HEK293T (cell line): ENCODE data around the gene ADAMTS17.

Source experiments
- ARNT ChIP-seq: fragments of 450-650 bp; IDR thresholded peaks from 2 replicates; pipeline ENCODE4 v1.6.1; 2017; ENCODE audit warnings: mild to moderate bottlenecking
- BHLHE40 ChIP-seq: fragments of 450-650 bp; IDR thresholded peaks from 2 replicates; pipeline ENCODE4 v1.6.1; 2016; ENCODE audit warnings: mild to moderate bottlenecking, moderate library complexity, borderline replicate concordance
- CTBP1 ChIP-seq: fragments of 450-650 bp; IDR thresholded peaks from 2 replicates; pipeline ENCODE4 v1.6.1; 2016; ENCODE audit warnings: borderline replicate concordance
- ELF4 ChIP-seq: fragments of 450-650 bp; IDR thresholded peaks from 2 replicates; pipeline ENCODE4 v1.6.1; 2017; ENCODE audit warnings: antibody characterized with exemption
- FOXA1 ChIP-seq: fragments of 450-650 bp; IDR thresholded peaks from 2 replicates; pipeline ENCODE4 v1.6.1; 2016; ENCODE audit warnings: mild to moderate bottlenecking
- FOXM1 ChIP-seq: fragments of 450-650 bp; IDR thresholded peaks from 2 replicates; pipeline ENCODE4 v1.6.1; 2017; ENCODE audit warnings: mild to moderate bottlenecking, borderline replicate concordance
- SP1 ChIP-seq: fragments of 450-650 bp; IDR thresholded peaks from 2 replicates; pipeline ENCODE4 v1.6.1; 2017
- SUZ12 ChIP-seq: fragments of 450-650 bp; IDR thresholded peaks from 2 replicates; pipeline ENCODE4 v1.6.1; 2016; ENCODE audit warnings: mild to moderate bottlenecking
- TARDBP ChIP-seq: fragments of 450-650 bp; IDR thresholded peaks from 2 replicates; pipeline ENCODE4 v1.6.1; 2016

DNA sequence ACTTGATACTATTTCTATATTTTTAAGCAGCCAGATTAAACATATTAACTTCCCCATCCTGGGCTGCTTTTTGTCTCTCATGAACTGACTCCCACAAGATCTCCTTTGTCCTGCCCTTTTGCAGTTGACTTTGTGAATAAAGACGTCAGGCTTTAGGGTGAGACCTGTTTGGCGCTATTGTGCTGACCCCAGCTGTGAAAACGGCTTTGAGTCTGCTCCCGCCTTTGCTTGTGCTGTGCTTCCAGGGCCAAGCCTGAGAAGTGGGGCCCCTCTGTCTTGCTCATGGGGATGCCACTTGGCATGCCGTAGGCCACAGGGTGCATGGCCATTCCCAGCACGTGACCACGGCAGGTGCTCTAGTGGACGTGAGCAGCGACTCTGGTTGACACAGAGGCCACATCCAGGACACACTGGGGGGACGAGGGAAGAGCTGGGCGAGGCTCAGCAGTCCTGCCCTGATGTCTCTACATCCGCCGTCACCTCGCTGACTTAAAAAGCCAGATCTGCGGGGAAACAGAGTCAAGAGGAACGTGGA is 339.6 kb downstream of the ADAMTS17 start:
- TF ChIP-seq SUZ12 (no peak), CTBP1 (no peak), FOXM1 (no peak), ELF4 (no peak), SP1 (no peak), TARDBP (no peak), FOXA1 (no peak), BHLHE40 (no peak), ARNT (no peak)
